ENCODE data around the gene CGNL1.

CGNL1 gene

GRCh38 chr15:57495554-57496165, 119.4 kb downstream of the CGNL1 start:
- no peak for TF ChIP-seq CTCF (IDR thresholded peaks at IDR 0.05; ENCODE audit: insufficient read depth, low read length, poor library complexity, severe bottlenecking)
- H3K36me3 ChIP-seq (ENCODE audit: control insufficient read depth, insufficient read depth, low read length) = no peaks in the 10 kb centered on the region
- no peak overlapping the region for H3K4me3 ChIP-seq (replicated peaks; ENCODE audit: low read depth, low read length)
- DNase-seq (ENCODE audit: extremely low read depth, insufficient read length) = no peak
- no peaks in the 10 kb centered on the region for H3K27me3 ChIP-seq (replicated peaks; ENCODE audit: control insufficient read depth, insufficient read depth, low read length)

DNA sequence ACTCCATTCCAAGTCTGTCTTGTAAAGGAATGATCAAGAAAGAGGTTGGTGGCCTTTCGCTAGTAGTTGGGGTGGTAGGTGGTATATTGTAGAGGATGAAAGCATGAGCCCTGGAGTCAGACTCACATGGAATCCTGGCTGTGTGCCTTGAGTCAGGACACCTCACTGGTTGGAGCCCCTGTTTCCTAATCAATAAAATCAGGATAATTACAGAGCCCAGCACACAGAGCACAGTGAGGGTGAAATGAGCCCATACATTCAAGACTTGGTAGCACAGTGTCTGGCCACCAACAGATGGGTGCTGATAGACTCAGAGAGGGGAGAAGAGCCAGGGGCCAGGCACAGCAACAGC, 120.3 kb downstream of the CGNL1 start:
- Histone ChIP-seq H3K27me3 (replicated peaks; ENCODE audit: control insufficient read depth, insufficient read depth, low read length) (no peaks in the 10 kb centered on the region), H3K4me3 (replicated peaks; ENCODE audit: low read depth, low read length) (no peak overlapping the region), H3K36me3 (ENCODE audit: control insufficient read depth, insufficient read depth, low read length) (no peaks in the 10 kb centered on the region)
- no peak for TF ChIP-seq CTCF (IDR thresholded peaks at IDR 0.05; ENCODE audit: insufficient read depth, low read length, poor library complexity, severe bottlenecking)
- DNase-seq (ENCODE audit: extremely low read depth, insufficient read length) = no peak

DNA sequence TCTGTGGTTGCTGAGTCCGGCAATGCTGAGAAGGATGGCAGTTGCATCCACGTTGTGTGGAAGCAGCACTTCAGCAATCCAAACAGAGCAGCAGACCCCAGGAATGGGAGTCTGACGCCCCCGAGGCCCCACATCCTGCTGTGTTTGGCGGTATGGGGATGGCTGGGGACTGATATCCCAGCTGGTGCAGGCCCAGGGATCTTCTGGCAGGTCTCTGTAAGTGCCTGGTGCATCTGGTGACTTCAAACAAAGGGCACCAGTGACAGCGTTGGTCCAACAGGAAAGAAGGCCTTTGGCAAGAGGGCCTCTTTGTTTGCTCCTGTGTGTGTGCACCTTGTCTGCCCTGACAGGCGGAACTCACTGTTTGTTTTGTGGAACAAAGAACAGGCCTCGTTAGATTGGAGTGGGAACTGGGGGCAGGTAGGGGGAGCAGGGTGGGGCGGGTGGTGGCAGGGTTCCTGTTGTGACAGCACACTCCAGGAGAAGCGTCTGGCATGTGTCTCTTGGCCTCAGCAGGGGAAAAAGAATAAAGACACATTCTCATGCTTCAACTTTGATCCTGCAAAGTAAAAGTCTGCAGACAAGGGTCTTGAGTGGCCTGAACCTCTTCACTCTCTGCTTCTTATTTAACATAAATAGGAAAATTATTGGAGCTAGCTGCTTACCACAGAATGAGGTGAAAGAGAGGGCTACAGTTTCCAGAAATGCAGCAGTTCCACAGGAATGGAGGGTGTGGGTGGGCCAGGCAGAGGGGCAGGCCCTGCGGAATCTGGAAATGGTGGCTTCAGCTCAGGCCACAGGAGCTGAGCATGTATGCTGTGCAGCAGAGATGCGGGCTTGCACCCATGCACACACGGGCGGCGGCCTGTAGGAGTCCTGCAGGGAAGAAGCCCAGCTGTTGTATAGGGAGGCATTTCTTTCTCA, 120.9 kb downstream of the CGNL1 start:
- H3K27me3 ChIP-seq (replicated peaks; ENCODE audit: control insufficient read depth, insufficient read depth, low read length) = no peaks in the 10 kb centered on the region
- TF ChIP-seq CTCF (IDR thresholded peaks at IDR 0.05; ENCODE audit: insufficient read depth, low read length, poor library complexity, severe bottlenecking) = no peak
- no peak overlapping the region for H3K4me3 ChIP-seq (replicated peaks; ENCODE audit: low read depth, low read length)
- no peaks in the 10 kb centered on the region for H3K36me3 ChIP-seq (ENCODE audit: control insufficient read depth, insufficient read depth, low read length)
- DNase-seq (ENCODE audit: extremely low read depth, insufficient read length) = no peak

- Histone ChIP-seq H3K36me3 (ENCODE audit: control insufficient read depth, insufficient read depth, low read length) (no peaks in the 10 kb centered on the region), H3K27me3 (replicated peaks; ENCODE audit: control insufficient read depth, insufficient read depth, low read length) (no peaks in the 10 kb centered on the region), H3K4me3 (replicated peaks; ENCODE audit: low read depth, low read length) (no peak overlapping the region)
- no peak for TF ChIP-seq CTCF (IDR thresholded peaks at IDR 0.05; ENCODE audit: insufficient read depth, low read length, poor library complexity, severe bottlenecking)
- no peak for DNase-seq (ENCODE audit: extremely low read depth, insufficient read length)
Observed at GRCh38 chr15:57500256-57500655, 124.0 kb downstream of the CGNL1 start.

GRCh38 chr15:57500979-57501576, 124.8 kb downstream of the CGNL1 start:
- H3K36me3 ChIP-seq (ENCODE audit: control insufficient read depth, insufficient read depth, low read length) = no peaks in the 10 kb centered on the region
- no peak for TF ChIP-seq CTCF (IDR thresholded peaks at IDR 0.05; ENCODE audit: insufficient read depth, low read length, poor library complexity, severe bottlenecking)
- no peak for DNase-seq (ENCODE audit: extremely low read depth, insufficient read length)
- no peak overlapping the region for H3K4me3 ChIP-seq (replicated peaks; ENCODE audit: low read depth, low read length)
- no peaks in the 10 kb centered on the region for H3K27me3 ChIP-seq (replicated peaks; ENCODE audit: control insufficient read depth, insufficient read depth, low read length)
